Neuronal stem cell (in vitro differentiated cells): ENCODE results near the gene FAM186B.

Source experiments
- DNase-seq: peaks from one replicate; pipeline ENCODE4 v3.0.0-alpha.2; 2013; ENCODE audit warnings: low spot score
- H2AFZ ChIP-seq: one replicate; pipeline ENCODE4 v1.6.1; 2013; ENCODE audit warnings: mild to moderate bottlenecking, low read length, inconsistent platforms
- H2AK5ac ChIP-seq: 2 replicates; pipeline ENCODE4 v1.6.1; 2013; ENCODE audit warnings: low read depth, mild to moderate bottlenecking, inconsistent platforms, low read length, moderate library complexity, mixed read lengths
- H2BK120ac ChIP-seq: 2 replicates; pipeline ENCODE4 v1.6.1; 2013; ENCODE audit warnings: low read depth, mild to moderate bottlenecking, inconsistent platforms, low read length, moderate library complexity, mixed read lengths
- H2BK12ac ChIP-seq: one replicate; pipeline ENCODE4 v1.6.1; 2013; ENCODE audit warnings: low read length, inconsistent platforms
- H2BK15ac ChIP-seq: 2 replicates; pipeline ENCODE4 v1.6.1; 2013; ENCODE audit warnings: mild to moderate bottlenecking, low read length, inconsistent platforms, mixed read lengths
- H2BK5ac ChIP-seq: one replicate; pipeline ENCODE4 v1.6.1; 2013; ENCODE audit warnings: inconsistent platforms, mild to moderate bottlenecking, low read length, moderate library complexity
- H3K14ac ChIP-seq: one replicate; pipeline ENCODE4 v1.6.1; 2013; ENCODE audit warnings: low read length, inconsistent platforms
- H3K18ac ChIP-seq: 2 replicates; pipeline ENCODE4 v1.6.1; 2013; ENCODE audit warnings: low read length, inconsistent platforms
- H3K23ac ChIP-seq: 2 replicates; pipeline ENCODE4 v1.6.1; 2013; ENCODE audit warnings: low read depth, mild to moderate bottlenecking, mixed read lengths, low read length, inconsistent platforms; ENCODE audit not compliant: poor library complexity
- H3K27ac ChIP-seq: replicated peaks from 3 replicates; pipeline ENCODE4 v1.5.1; 2013; ENCODE audit warnings: low read length, inconsistent platforms
- H3K27me3 ChIP-seq, 3 experiments: 2 replicates each; pipeline ENCODE4 v1.6.1; 2013; ENCODE audit warnings: low read length in 3 of 3, mild to moderate bottlenecking in 2 of 3, inconsistent platforms in 1 of 3, low read depth in 1 of 3, mixed read lengths in 1 of 3, moderate library complexity in 1 of 3; ENCODE audit not compliant: control insufficient read depth in 3 of 3, insufficient read depth in 3 of 3
- H3K36me3 ChIP-seq, 2 donors: replicated peaks in 1 of 2; 2 replicates each; pipeline ENCODE4 v1.6.1; 2013; ENCODE audit warnings: low read length in 2 of 2; ENCODE audit not compliant: control insufficient read depth in 2 of 2, insufficient read depth in 2 of 2
- H3K4ac ChIP-seq: 2 replicates; pipeline ENCODE4 v1.6.1; 2013; ENCODE audit warnings: inconsistent platforms, mild to moderate bottlenecking, low read length, moderate library complexity
- H3K4me1 ChIP-seq, 2 donors: 1 replicate in 1 of 2; 2 replicates in 1 of 2; pipeline ENCODE4 v1.6.1; 2013; ENCODE audit warnings: low read length in 2 of 2, low read depth in 1 of 2; ENCODE audit not compliant: control insufficient read depth in 2 of 2, insufficient read depth in 1 of 2
- H3K4me2 ChIP-seq: one replicate; pipeline ENCODE4 v1.6.1; 2013; ENCODE audit warnings: mild to moderate bottlenecking, low read length, inconsistent platforms; ENCODE audit not compliant: insufficient read depth, poor library complexity, severe bottlenecking
- H3K4me3 ChIP-seq, 2 donors: 2 replicates each; pipeline ENCODE4 v1.5.1; 2013; ENCODE audit warnings: low read length in 2 of 2, mild to moderate bottlenecking in 2 of 2, inconsistent platforms in 1 of 2, moderate library complexity in 1 of 2
- H3K79me1 ChIP-seq: one replicate; pipeline ENCODE4 v1.6.1; 2013; ENCODE audit warnings: low read depth, mild to moderate bottlenecking, inconsistent platforms, low read length, moderate library complexity
- H3K9ac ChIP-seq: one replicate; pipeline ENCODE4 v1.6.1; 2013; ENCODE audit warnings: mild to moderate bottlenecking, low read depth, low read length, inconsistent platforms; ENCODE audit not compliant: poor library complexity
- H3K9me3 ChIP-seq, 2 donors: replicated peaks in 1 of 2; 2 replicates each; pipeline versions ENCODE3 to v1.6.1; 2013; ENCODE audit warnings: low read length in 2 of 2, mild to moderate bottlenecking in 2 of 2, inconsistent platforms in 1 of 2, low read depth in 1 of 2, mixed read lengths in 1 of 2, moderate library complexity in 1 of 2; ENCODE audit not compliant: control insufficient read depth in 2 of 2, insufficient read depth in 1 of 2
- H4K8ac ChIP-seq: one replicate; pipeline ENCODE4 v1.6.1; 2013; ENCODE audit warnings: low read depth, mild to moderate bottlenecking, inconsistent platforms, low read length, moderate library complexity
- H4K91ac ChIP-seq: one replicate; pipeline ENCODE4 v1.6.1; 2013; ENCODE audit warnings: low read length, low read depth, mild to moderate bottlenecking, inconsistent platforms; ENCODE audit not compliant: poor library complexity
- WGBS, 2 donors: extraction: QIAGEN DNeasy Blood & Tissue Kit; methylation state at CpG; one replicate each; pipeline ENCODE4 v1.1.7; 2013; ENCODE audit warnings: missing lambda C conversion rate in 2 of 2, mixed read lengths in 1 of 2; ENCODE audit not compliant: insufficient read length in 2 of 2, insufficient replicate concordance in 1 of 2; ENCODE audit errors: extremely low coverage in 2 of 2; 5-methylcytosine and 5-hydroxymethylcytosine counted together

The FAM186B gene

GRCh38 chr12:49558526-49558925, 46.9 kb downstream of the FAM186B start:
- peaks cover 0 to 4% of the 10 kb centered on the region in 2 donors for H3K4me1 ChIP-seq
- H2AFZ ChIP-seq, result no peak overlapping the region
- H3K4me2 ChIP-seq, result no peak overlapping the region
- H3K4ac ChIP-seq, result no peak overlapping the region
- H4K8ac ChIP-seq, result no peak overlapping the region
- H3K9ac ChIP-seq, result no peak overlapping the region
- H3K27ac ChIP-seq, result no peak overlapping the region
- WGBS, 2 donors, result no CpG with 5 or more reads among the region's 13 CpGs
- H3K27me3 ChIP-seq, result no peaks in the 10 kb centered on the region
- no peak overlapping the region for H2BK5ac ChIP-seq
- H2BK120ac ChIP-seq, result no peak overlapping the region
- peaks cover 6% of the 10 kb centered on the region for H3K79me1 ChIP-seq
- H3K4me3 ChIP-seq, result no peak overlapping the region
- no peak overlapping the region for H3K23ac ChIP-seq
- no peak overlapping the region for H3K14ac ChIP-seq
- H3K36me3 ChIP-seq, result peaks cover 64 to 74% of the 10 kb centered on the region in 2 donors
- H2BK12ac ChIP-seq, result no peak overlapping the region
- H3K9me3 ChIP-seq, result no peaks in the 10 kb centered on the region
- no peak overlapping the region for H2AK5ac ChIP-seq
- H2BK15ac ChIP-seq, result no peak overlapping the region
- H3K18ac ChIP-seq, result no peak overlapping the region
- no peak for DNase-seq
- no peak overlapping the region for H4K91ac ChIP-seq

GRCh38 chr12:49557917-49558215, 47.6 kb downstream of the FAM186B start:
- Histone ChIP-seq H2BK12ac (peak overlapping the region; percentile 22), H3K79me1 (peaks cover 6% of the 10 kb centered on the region), H2AK5ac (no peak overlapping the region), H3K4me1 (peaks cover 0 to 4% of the 10 kb centered on the region in 2 donors), H4K91ac (no peak overlapping the region), H3K4ac (no peak overlapping the region), H4K8ac (no peak overlapping the region), H2AFZ (no peak overlapping the region), H3K27ac (no peak overlapping the region), H3K4me3 (no peak overlapping the region), H3K18ac (no peak overlapping the region), H2BK15ac (no peak overlapping the region), H2BK5ac (no peak overlapping the region), H3K9me3 (no peaks in the 10 kb centered on the region), H3K27me3 (peaks cover 0 to 4% (median 0%) of the 10 kb centered on the region in 3 experiments), H3K9ac (no peak overlapping the region), H3K4me2 (no peak overlapping the region), H2BK120ac (no peak overlapping the region), H3K23ac (peak overlapping the region; percentile 55), H3K14ac (no peak overlapping the region), H3K36me3 (peaks cover 57 to 68% of the 10 kb centered on the region in 2 donors)
- no peak for DNase-seq
- WGBS, 2 donors, result no CpG with 5 or more reads among the region's 7 CpGs

GRCh38 chr12:49557187-49557916, 48.1 kb downstream of the FAM186B start:
- Histone ChIP-seq H2BK120ac (no peak overlapping the region), H3K18ac (no peak overlapping the region), H3K14ac (no peak overlapping the region), H3K4ac (no peak overlapping the region), H3K4me3 (no peak overlapping the region), H3K27me3 (peaks cover 0 to 7% (median 0%) of the 10 kb centered on the region in 3 experiments), H3K23ac (peak overlapping the region; percentile 55), H2AFZ (no peak overlapping the region), H3K27ac (no peak overlapping the region), H3K9me3 (no peaks in the 10 kb centered on the region), H4K91ac (no peak overlapping the region), H2AK5ac (no peak overlapping the region), H4K8ac (no peak overlapping the region), H2BK15ac (no peak overlapping the region), H3K79me1 (peaks cover 6% of the 10 kb centered on the region), H2BK12ac (peak overlapping the region; percentile 22), H2BK5ac (no peak overlapping the region), H3K4me2 (no peak overlapping the region), H3K36me3 (peaks cover 54 to 63% of the 10 kb centered on the region in 2 donors), H3K4me1 (peaks cover 0 to 4% of the 10 kb centered on the region in 2 donors), H3K9ac (no peak overlapping the region)
- no CpG with 5 or more reads among the region's 18 CpGs for WGBS, 2 donors
- no peak for DNase-seq

- H3K79me1 ChIP-seq, result peaks cover 6% of the 10 kb centered on the region
- H3K4me2 ChIP-seq, result no peak overlapping the region
- DNase-seq, result no peak
- no CpG with 5 or more reads among the region's 12 CpGs for WGBS, 2 donors
- no peak overlapping the region for H3K4me3 ChIP-seq
- H2BK120ac ChIP-seq, result no peak overlapping the region
- H3K27ac ChIP-seq, result no peak overlapping the region
- no peak overlapping the region for H2AK5ac ChIP-seq
- H4K91ac ChIP-seq, result no peak overlapping the region
- H2AFZ ChIP-seq, result no peak overlapping the region
- peaks cover 50 to 55% of the 10 kb centered on the region in 2 donors for H3K36me3 ChIP-seq
- H3K9me3 ChIP-seq, result no peaks in the 10 kb centered on the region
- H3K4ac ChIP-seq, result no peak overlapping the region
- H3K27me3 ChIP-seq, result peaks cover 0 to 15% (median 0%) of the 10 kb centered on the region in 3 experiments
- peak overlapping the region; percentile 18 for H2BK5ac ChIP-seq
- H3K18ac ChIP-seq, result no peak overlapping the region
- H3K23ac ChIP-seq, result no peak overlapping the region
- no peak overlapping the region for H2BK15ac ChIP-seq
- no peak overlapping the region for H2BK12ac ChIP-seq
- H4K8ac ChIP-seq, result no peak overlapping the region
- peaks cover 0 to 4% of the 10 kb centered on the region in 2 donors for H3K4me1 ChIP-seq
- H3K9ac ChIP-seq, result no peak overlapping the region
- H3K14ac ChIP-seq, result peak overlapping the region; percentile 57
These were observed 48.9 kb downstream of the FAM186B start for GRCh38 chr12:49556391-49557186.
